Measurements from ENCODE around the gene GP1BA. TPM values are rescaled to one million over a fixed set of nuclear protein-coding genes. Genes with fewer than 3 reads are reported as not detected.
"Not testable (repeated sequence)": the region's sequence is repeated elsewhere in the genome, so short reads cannot be mapped to it uniquely, and the experiment has no call there.

Gene GP1BA
- total RNA-seq, 1 donor from 2014 or later, result not detected

- Histone ChIP-seq H3K4me3 (ENCODE audit: low read depth, low read length) (no peak overlapping the region), H3K36me3 (ENCODE audit: control insufficient read depth, insufficient read depth, low read length) (no peaks in the 10 kb centered on the region), H3K27me3 (ENCODE audit: control insufficient read depth, insufficient read depth, low read length) (no peaks in the 10 kb centered on the region)
- no peak for TF ChIP-seq CTCF (IDR thresholded peaks at IDR 0.05; ENCODE audit: insufficient read depth, low read length, poor library complexity, severe bottlenecking)
- no peak for DNase-seq (ENCODE audit: low read depth)
Observed at GRCh38 chr17:4919511-4920047, 12.5 kb upstream of the GP1BA start.

GRCh38 chr17:4920351-4921048 lies 11.6 kb upstream of the GP1BA start:
- Histone ChIP-seq H3K27me3 (ENCODE audit: control insufficient read depth, insufficient read depth, low read length) (no peaks in the 10 kb centered on the region), H3K36me3 (ENCODE audit: control insufficient read depth, insufficient read depth, low read length) (no peaks in the 10 kb centered on the region), H3K4me3 (ENCODE audit: low read depth, low read length) (no peak overlapping the region)
- TF ChIP-seq CTCF (IDR thresholded peaks at IDR 0.05; ENCODE audit: insufficient read depth, low read length, poor library complexity, severe bottlenecking), result no peak
- no peak for DNase-seq (ENCODE audit: low read depth)

- DNase-seq (ENCODE audit: low read depth), result no peak
- TF ChIP-seq CTCF (IDR thresholded peaks at IDR 0.05; ENCODE audit: insufficient read depth, low read length, poor library complexity, severe bottlenecking), result no peak
- Histone ChIP-seq H3K27me3 (ENCODE audit: control insufficient read depth, insufficient read depth, low read length) (no peaks in the 10 kb centered on the region), H3K4me3 (ENCODE audit: low read depth, low read length) (no peak overlapping the region), H3K36me3 (ENCODE audit: control insufficient read depth, insufficient read depth, low read length) (no peaks in the 10 kb centered on the region)
Observed at GRCh38 chr17:4921320-4921719, 10.8 kb upstream of the GP1BA start.

- not testable (repeated sequence) for H3K4me3 ChIP-seq (ENCODE audit: low read depth, low read length); H3K36me3 ChIP-seq (ENCODE audit: control insufficient read depth, insufficient read depth, low read length); H3K27me3 ChIP-seq (ENCODE audit: control insufficient read depth, insufficient read depth, low read length); DNase-seq (ENCODE audit: low read depth)
Observed at GRCh38 chr17:4926577-4927335, 5.3 kb upstream of the GP1BA start.

- Histone ChIP-seq H3K27me3 (ENCODE audit: control insufficient read depth, insufficient read depth, low read length) (no peaks in the 10 kb centered on the region), H3K36me3 (ENCODE audit: control insufficient read depth, insufficient read depth, low read length) (no peaks in the 10 kb centered on the region), H3K4me3 (ENCODE audit: low read depth, low read length) (no peak overlapping the region)
- DNase-seq (ENCODE audit: low read depth), result no peak
- TF ChIP-seq CTCF (IDR thresholded peaks at IDR 0.05; ENCODE audit: insufficient read depth, low read length, poor library complexity, severe bottlenecking), result no peak
Observed at GRCh38 chr17:4928881-4929280, 3.2 kb upstream of the GP1BA start.

GRCh38 chr17:4932756-4933155 lies 679 bp downstream of the GP1BA start:
- no peak for DNase-seq (ENCODE audit: low read depth)
- TF ChIP-seq CTCF (IDR thresholded peaks at IDR 0.05; ENCODE audit: insufficient read depth, low read length, poor library complexity, severe bottlenecking), result no peak
- Histone ChIP-seq H3K36me3 (ENCODE audit: control insufficient read depth, insufficient read depth, low read length) (no peaks in the 10 kb centered on the region), H3K27me3 (ENCODE audit: control insufficient read depth, insufficient read depth, low read length) (no peaks in the 10 kb centered on the region), H3K4me3 (ENCODE audit: low read depth, low read length) (no peak overlapping the region)

Measured in kidney epithelial cell (primary cell).